IPS DF 19.7 (cell line): Measurements from ENCODE around the gene UBXN7.
"Not testable (repeated sequence)": the region's sequence is repeated elsewhere in the genome, so short reads cannot be mapped to it uniquely, and the experiment has no call there.

Source experiments
- DNase-seq: peaks from one replicate; pipeline ENCODE4 v3.0.0-alpha.2; 2013; ENCODE audit warnings: low read depth, low spot score

The UBXN7 gene

DNA sequence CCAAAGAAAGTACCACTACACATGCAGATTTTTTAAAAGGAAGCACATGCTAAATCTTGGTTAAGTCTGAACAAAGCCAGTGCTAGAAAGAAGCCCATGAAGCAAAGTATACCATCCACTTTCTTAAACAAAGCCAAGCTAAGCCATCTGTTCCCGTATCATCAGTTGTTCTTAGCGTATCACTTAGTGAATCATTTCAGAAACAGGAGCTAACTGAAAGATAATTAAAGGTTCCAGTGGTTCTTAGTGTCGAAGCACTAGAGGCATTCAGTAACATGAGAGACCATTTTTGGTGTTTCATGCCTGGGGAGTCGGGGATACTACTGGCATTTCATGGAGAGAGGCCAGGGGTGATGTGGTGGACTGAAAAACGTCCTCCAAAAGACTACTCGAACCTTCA lies 12.8 kb downstream of the UBXN7 start:
- no peak for DNase-seq

DNA sequence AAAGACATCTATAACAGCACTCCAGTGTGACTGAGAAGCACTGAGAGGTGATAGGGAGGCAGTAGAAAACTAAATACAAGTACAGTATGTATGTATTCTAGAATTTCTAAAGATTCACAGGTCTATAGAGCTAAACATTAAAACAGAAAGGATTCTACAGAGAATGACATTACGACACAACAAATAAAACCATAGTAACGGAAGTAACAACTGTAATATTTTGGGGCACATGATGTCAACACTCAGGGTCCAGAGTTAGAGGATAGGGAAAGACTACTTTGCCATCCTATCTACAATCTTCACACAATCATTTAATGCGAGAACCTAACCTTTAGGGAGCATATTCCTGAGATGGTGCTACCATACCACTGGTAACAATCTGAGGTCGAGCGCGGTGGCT lies 13.6 kb downstream of the UBXN7 start:
- no peak for DNase-seq

DNA sequence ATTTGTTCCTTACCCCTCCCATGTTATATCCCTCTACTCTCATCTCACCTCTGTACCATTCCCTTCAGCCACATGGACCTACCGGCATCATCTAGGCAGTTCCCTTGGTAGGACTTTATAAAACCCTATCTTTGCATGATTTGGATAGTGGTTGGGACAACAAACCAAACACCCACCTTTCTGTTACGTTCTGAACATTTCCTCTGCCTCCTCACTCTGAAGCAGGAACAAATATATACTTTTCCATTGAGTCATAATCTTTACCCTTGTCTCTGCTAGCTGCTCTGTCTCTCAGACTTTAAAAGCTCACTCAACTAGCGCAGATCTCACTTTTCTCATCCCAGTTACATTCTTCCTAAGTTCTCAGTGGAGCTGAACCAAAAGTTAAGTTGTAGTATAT lies 17.8 kb downstream of the UBXN7 start:
- no peak for DNase-seq

DNA sequence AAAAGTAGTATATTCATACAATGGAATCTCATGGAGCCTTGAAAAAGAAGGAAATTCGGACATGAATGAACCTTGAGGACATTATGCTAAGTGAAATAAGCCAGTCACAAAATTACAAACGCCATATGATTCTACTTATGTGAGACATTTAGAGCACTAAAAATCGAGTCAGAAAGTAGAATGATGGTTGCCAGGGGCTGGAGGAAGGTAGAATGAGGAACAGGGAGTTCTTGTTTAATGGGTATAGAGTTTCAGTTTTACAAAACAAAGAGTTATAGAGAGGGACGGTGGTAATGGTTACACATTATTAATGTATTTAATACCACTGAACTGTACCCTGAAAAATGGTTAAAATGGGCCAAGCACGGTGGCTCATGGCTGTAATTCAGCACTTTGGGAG lies 19.5 kb downstream of the UBXN7 start:
- no peak for DNase-seq

DNA sequence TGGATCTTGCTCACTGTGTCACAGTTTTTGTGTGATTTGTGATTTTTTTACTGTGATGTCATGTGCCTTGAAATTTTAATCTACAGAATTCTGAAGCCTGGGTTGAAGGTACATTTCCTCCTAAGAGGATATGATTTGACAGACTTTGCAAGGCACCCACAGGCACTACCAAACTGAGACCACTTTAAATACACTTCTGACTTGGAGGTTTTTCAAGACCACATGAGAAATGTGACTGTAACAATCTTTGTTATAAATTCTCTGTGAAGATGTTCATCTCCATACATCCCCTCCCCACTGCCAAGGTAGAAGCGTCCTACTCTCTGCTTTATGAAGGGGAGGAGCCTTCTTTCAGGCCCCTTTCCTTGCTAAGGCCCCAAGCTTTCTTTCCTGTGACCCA lies 22.8 kb downstream of the UBXN7 start:
- DNase-seq = no peak

DNA sequence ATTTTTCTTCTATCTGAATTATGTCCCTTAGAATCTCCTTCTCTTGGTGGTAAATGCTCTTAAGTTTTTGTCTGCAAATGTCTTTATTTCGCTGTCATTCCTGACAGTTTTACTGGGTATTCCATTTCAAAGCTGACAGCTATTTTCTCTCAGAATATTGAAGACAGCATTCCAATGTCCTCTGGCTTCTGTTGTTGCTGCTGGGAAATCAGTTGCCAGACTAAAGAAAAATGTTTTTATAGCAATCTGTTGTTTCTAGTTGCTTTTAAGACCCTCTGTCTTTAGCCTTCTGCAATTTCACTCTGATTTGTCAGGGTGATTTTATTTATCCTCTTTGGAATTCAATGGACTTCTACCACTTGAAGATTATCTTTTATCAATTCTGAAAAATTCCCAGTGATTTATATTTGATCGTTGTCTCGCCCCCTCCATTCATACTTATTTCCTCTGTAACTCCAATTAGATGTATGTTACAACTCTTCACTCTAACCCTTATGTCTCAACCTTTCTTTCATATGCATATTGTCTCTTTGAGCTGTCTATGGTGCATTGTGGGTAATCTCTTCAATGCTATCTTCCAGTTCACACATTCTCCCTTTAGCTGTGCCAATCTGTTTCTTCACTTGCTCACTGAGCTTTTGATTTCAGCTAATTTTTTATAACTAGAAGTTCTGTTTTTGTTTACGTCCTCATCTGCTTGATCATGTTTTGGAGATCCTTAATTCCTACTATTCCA lies 23.5 kb downstream of the UBXN7 start:
- DNase-seq = no peak

DNA sequence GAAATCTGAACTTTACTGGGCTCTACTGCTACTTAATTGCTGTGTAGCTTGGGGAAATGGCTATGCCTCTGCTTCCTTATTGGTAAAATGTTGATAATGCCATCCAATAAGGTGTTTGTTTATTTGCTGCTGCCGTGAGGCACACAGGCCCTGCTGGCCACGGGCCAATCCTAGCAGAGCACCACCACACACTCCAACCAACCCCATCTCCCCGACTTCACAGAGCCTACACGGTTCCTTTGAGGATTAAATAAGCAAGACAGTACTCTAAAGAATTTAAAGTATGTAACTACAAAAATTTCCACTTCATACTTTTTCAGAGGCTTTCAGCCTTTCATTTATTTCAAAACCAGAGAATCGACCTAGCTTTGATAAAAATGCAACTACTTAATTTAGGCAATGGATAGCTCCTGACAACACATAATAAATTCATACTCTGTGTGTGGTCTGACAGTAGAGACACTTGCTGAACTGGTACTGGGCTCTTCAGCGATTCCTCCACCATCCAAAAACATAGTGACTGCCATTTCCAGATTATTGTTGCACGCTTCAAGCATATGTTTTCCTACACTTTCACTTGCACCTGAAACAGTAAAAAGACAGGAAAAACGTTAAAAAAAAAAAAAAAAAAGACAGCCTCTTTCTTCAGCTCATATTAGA lies 25.3 kb downstream of the UBXN7 start:
- DNase-seq = no peak

DNA sequence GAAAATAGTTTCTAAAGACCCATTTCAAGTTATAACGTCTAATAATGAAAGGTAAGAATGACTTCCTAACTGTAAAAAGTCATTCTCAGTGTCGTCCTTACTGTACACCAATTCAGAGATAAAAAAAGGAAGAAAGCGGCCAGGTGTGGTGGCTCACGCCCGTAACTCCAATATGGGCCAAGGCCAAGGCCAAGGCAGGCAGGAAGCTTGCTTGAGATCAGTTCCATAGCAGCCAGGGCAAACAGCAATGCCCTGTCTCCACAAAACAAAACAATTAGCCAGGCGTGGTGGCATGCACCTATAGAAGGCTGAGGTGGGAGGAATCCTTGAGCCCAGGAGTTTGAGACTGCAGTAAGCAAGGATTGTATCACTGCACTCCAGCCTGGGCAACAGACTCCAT lies 31.9 kb downstream of the UBXN7 start:
- DNase-seq = no peak

DNA sequence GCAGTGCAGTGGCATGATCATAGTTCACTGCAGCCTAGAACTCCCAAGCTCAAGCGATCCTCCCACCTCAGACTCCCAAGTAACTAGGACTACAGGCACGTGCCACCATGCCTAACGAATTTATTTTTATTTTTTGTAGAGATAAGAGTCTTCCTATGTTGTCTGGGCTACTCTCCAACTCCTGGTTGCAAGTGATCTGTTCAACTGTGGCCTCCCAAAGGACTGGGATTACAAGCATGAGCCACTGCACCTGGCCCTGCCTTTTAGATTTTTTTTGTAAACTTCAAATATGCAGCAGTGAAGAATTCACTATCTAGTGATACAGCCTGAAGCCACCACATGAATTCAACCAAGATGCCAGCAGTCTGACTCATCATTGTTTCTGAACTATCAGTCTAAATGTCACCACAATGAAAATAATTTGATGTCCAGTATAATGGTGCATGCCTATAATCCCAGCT lies 32.7 kb downstream of the UBXN7 start:
- no peak for DNase-seq

DNA sequence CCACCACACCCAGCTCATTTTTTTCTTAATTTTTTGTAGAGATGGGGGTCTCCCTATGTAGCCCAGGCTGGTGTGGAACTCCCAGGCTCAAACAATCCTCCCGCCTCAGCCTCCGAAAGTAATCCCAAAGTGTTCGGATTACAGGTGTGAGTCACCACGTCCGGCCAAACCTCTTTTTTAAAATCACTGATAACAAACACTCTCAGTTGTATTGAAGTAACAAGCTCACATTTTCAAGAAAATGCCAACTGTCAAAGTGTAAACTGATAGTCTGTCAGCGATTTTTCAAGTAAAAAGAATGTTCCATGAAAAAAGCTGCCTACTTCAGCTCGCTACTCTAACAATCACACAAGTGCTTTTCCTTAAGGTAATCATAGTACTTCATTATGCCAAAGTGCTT lies 33.4 kb downstream of the UBXN7 start:
- DNase-seq = no peak

DNA sequence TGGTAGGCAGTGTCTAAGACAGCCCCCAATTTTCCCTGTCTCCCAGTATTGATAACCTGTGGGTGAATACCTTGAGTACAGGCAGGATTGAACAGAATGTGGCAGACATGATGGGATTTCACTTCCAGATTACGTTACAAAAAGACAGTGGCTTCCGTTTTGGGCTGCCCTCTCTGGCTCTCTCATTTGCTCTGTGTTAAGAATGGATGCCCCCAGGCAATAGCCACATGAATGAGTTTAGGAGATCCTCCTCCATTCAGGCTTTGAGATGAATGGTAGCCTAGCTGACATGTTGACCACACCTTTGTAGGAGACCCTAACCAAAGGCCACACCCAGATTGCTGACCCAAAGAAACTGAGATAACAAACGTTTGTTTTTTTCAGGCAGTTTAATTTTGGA lies 34.3 kb downstream of the UBXN7 start:
- no peak for DNase-seq

DNA sequence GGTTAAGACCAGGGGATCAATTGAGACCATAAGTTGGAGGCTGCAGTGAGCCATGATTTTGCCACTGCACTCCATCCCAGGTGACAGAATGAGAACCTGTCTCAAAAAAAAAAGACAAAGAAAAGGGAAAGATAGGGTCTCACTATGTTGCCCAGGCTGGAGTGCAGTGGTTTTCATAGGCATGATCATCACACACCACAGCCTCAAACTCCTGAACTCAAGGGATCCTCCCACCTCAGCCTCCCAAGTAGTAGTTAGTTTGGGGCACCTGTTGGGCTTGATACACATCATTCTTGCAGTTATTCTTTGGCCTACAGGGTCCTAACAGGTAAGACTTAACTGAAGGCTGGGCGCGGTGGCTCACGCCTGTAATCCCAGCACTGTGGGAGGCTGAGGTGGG lies 42.1 kb downstream of the UBXN7 start:
- no peak for DNase-seq

DNA sequence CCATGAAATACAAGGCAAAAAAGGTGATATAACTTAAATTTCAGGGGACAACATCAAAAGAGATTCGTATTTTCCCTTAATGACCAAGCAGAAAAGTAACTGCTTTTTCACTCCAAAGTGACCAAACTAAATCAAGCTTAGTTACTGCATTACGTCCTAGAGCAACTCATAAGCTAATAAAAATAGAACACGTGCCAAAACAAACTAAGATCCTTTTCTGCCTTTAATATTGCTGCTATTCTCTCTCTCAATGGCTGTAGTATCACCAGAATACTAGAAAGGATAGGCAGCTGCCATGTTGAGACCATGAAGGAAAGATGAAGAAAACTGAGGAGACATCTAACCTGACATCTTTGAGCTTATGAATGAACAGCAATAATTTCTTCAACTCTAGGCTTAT lies 43.3 kb downstream of the UBXN7 start:
- DNase-seq = no peak

DNA sequence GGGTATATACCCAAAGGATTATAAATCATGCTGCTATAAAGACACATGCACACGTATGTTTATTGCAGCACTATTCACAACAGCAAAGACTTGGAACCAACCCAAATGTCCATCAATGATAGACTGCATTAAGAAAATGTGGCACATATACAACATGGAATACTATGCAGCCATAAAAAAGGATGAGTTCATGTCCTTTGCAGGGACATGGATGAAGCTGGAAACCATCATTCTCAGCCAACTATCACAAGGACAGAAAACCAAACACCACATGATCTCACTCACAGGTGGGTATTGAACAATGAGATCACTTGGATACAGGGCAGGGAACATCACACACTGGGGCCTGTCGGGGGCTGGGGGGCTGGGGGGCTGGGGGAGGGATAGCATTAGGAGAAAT lies 44.3 kb downstream of the UBXN7 start:
- DNase-seq = not testable (repeated sequence)

DNA sequence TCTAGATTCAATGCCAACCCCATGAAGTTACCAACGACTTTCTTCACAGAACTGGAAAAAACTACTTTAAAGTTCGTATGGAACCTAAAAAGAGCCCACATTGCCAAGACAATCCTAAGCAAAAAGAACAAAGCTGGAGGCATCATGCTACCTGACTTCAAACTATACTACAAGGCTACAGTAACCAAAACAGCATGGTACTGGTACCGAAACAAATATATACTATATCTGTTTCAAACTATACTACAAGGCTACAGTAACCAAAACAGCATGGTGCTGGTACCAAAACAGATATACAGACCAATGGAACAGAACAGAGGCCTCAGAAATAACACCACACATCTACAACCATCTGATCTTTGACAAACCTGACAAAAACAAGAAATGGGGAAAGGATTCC lies 45.4 kb downstream of the UBXN7 start:
- not testable (repeated sequence) for DNase-seq

DNA sequence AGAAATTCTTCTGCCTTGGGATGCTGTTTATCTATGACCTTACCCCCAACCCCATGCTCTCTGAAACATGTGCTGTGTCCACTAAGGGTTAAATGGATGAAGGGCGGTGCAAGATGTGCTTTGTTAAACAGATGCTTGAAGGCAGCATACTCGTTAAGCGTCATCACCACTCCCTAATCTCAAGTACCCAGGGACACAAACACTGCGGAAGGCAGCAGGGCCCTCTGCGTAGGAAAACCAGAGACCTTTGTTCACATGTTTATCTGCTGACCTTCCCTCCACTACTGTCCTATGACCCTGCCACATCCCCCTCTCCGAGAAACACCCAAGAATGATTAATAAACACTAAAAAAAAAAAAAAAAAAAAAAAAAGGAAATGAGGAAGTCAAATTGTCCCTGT lies 46.2 kb downstream of the UBXN7 start:
- not testable (repeated sequence) for DNase-seq

DNA sequence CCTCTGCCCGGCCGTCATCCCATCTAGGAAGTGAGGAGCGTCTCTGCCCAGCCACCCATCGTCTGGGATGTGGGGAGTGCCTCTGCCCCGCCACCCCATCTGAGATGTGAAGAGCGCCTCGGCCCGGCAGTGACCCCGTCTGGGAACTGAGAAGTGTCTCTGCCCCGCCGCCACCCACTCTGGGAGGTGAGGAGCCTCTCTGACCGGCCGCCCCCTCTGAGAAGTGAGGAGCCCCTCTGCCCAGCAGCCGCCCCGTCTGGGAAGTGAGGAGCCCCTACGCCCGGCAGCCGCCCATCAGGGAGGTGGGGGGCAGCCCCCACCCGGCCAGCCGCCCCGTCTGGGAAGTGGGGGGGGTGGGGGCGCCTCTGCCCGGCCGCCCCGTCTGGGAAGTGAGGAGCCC lies 46.8 kb downstream of the UBXN7 start:
- DNase-seq = not testable (repeated sequence)

DNA sequence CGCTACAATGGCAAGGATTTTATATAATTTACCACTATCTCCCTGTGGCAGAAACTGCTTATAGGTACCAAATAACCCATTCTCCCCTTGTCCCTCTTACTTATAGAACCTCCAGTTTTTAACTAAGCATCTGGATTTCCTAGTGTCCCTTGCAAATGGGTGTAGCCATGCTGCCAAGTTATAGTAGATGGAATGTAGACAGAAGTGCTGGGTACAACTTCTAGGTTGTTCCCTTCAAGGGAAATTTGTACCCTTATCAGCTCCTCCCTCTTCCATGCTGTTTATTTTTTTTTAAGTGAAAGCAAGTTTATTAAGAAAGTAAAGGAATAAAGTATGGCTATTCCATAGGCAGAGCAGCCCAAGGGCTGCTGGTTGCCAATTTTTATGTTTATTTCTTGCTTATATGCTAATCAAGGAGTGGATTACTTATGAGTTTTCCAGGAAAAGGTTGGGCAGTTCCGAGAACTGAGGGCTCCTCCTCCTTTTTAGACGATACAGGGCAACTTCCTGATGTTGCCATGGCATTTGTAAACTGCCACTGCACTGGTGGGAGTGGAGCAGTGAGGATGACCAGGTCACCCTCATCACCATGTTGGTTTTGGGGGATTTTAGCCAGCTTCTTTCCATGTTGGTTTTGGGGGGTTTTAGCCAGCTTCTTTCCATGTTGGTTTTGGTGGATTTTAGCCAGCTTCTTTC lies 53.9 kb downstream of the UBXN7 start:
- no peak for DNase-seq

DNA sequence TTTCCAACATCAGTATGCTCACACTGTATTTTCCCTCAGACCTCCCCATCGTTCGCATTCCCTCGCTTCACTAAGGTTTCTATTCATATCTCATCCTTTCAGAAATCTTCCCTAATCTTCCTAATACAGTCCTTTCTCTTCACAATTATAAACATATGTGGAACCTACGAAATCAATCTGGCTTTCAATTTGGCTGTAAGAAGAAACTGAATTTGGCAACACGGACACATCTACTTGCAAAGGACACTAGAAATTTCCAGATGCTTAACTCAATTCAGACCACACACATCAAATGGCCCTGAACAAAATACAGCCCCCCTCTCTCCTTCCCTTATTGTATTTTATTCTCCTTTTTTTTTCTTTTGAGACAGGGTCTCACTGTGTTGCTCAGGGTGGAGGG lies 54.9 kb downstream of the UBXN7 start:
- DNase-seq = no peak

DNA sequence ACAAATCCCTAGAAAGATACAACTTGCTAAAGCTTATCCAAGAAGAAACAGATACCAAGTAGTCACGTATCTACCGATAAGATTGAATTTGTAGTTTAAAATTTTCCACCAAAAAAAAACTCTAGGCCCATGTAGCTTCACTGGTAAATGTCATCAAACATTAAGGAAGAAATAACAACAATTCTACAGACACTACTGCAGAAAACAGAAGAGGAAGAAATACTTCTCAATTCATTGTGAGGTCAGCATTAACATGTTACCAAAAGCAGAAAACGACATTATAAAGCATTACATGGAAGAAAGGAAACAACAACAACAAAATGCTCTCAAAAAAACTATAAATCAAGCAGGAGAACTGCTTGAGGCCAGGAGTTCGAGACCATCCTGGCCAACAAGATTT lies 66.5 kb downstream of the UBXN7 start:
- no peak for DNase-seq

DNA sequence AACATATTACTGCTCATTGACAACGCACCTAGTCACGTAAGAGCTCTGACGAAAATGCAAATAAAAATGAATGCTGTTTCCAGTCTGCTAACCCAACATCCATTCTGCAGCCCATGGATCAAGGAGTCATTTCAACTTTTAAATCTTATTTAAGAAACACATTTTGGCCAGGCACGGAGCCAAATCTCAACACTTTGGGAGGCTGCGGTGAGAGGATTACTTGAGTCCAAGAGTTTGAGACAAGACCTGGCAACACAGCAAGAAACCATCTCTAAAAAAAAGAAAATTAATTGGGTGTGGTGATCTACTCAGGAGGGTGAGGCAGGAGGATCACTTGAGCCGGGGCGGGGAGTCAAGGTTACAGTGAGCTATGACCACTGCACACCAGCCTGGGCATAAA lies 71.6 kb downstream of the UBXN7 start:
- DNase-seq = no peak

DNA sequence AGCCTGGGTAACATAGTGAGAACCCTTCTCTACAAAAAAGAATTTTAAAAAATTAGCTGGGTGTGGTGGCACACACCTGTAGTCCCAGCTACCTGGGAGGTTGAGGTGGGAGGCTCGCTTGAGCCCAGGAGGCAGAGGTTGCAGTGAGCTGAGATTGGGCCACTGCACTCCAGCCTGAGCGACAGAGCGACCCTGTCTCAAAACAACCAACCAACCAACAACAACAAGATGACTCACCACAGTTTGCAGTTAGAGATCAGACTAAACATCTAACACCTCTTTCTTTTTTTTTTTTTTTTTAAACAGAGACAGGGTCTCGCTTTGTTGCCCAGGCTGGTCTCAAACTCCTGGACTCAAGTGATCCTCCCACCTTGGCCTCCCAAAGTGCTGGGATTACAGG lies 73.7 kb downstream of the UBXN7 start:
- not testable (repeated sequence) for DNase-seq

DNA sequence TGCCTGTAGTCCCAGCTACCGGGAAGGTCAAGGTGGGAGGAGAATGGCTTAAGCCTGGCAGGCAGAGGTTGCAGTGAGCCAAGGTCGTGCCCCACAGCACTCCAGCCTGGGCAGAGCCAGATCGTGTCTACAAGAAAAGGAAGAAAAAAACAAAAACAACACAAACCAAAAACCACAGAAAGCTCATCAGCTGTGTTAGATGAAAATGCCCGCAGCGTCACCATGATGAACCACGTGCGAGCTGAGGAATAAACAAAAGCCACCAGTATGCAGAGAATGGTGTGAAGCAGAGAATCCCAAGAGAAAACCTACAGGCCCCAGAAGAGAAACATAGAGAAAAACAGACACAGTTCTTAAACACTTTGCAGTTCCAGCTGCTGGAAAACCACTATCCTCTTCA lies 74.3 kb downstream of the UBXN7 start:
- DNase-seq = no peak
